Measurements from ENCODE around the gene HOXA4.

The HOXA4 gene

GRCh38 chr7:27083646-27084045, 46.9 kb downstream of the HOXA4 start:
- DNase-seq = no peak

- no peak for DNase-seq
Measured at GRCh38 chr7:27082171-27082570, 48.4 kb downstream of the HOXA4 start.

- no peak for DNase-seq
Measured at GRCh38 chr7:27080844-27081436, 49.6 kb downstream of the HOXA4 start.

- DNase-seq = no peak
Measured at GRCh38 chr7:27079234-27079975, 51.2 kb downstream of the HOXA4 start.

GRCh38 chr7:27078616-27079233, 51.8 kb downstream of the HOXA4 start:
- no peak for DNase-seq

Measured in activated gamma-delta T cell treated with Interleukin-2 at 50 U/mL for 16 hours (primary cell).